Right forelimb (tissue), 1 donor: ENCODE measurements around the gene TEDDM1.

Experiments used
- DNase-seq: peaks from one replicate; pipeline ENCODE4 v3.0.0-alpha.2; 2018

The TEDDM1 gene

GRCh38 chr1:182376936-182377574 is 23.4 kb downstream of the TEDDM1 start:
- DNase-seq, result no peak

GRCh38 chr1:182374101-182374834 is 26.2 kb downstream of the TEDDM1 start:
- no peak for DNase-seq

- no peak for DNase-seq
Measured at GRCh38 chr1:182370532-182370931, 29.9 kb downstream of the TEDDM1 start.

GRCh38 chr1:182368903-182369302 is 31.6 kb downstream of the TEDDM1 start:
- no peak for DNase-seq

DNA sequence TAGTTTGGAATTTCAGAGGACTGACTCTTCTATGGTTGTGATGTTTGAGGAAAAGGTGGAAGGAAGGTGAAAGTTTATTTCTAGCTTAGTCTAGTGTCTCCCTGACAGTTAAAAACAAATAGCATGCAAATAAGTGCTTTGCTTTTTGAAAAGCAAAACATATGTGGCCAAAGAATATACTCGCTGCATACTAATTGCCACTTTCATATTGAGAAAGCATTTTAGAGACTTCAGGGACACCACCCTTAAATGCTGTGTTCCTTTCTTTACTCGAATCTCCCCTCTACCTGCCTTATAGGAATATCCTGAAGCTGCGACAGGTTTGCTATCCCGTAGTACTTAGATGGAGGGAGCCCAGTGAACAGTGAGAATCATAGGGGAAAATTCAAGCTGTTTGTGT is 32.1 kb downstream of the TEDDM1 start:
- no peak for DNase-seq

DNA sequence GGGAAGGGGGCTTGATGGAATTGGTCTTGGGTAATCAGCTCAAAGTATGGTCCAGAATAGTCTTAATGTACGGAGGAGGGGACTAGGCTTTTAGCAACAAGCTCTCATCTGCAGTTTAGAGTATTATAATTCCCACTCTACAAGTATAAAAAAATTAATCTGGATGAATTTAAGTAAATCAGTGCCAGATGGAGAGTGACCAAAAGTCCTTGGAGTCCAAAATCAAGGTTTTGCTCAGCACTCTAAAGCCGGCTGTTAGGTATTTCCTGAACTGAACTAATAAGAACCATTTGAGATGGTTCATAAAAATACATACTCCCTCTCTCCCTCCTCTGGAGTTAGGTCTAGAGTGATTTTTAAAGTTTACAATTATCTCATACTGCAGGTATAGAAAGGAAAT is 32.5 kb downstream of the TEDDM1 start:
- DNase-seq, result no peak

DNA sequence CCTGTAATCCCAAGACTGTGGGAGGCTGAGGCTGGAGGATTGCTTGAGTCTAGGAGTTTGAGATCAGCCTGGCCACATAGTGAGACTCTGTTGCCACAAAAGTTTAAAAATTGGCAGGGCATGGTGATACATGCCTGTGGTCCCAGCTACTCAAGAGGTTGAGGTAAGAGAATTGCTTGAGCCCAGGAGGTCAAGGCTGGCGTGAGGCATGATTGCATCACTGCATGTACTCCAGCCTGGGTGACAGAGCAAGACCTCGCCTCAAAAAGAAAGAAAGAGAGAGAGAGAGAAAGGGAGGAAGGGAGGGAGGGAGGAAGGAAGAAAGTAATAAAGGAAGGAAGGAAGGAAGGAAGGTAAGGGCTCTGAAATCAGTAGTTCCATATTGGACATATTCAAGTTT is 33.9 kb downstream of the TEDDM1 start:
- no peak for DNase-seq

DNA sequence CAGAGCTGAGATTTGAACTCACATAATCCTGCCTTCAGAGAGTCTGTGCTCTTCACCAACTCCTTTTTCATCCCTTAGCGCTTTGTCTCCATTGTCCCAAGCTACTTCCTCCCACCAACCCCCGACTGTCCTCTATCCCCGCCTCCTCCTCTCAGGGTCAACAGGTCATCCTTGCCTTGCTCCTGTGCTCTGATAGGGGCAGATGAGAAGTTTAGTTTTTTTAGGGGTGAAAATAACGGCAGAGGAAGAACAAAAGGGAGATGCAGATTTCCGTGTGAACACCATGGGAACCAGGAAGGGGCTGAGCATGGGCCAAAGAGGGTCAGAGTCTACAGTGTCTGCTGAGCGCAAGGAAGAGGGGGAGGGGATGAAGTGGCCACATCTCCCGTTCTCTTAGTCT is 40.8 kb downstream of the TEDDM1 start:
- DNase-seq, result no peak

- no peak for DNase-seq
Measured at GRCh38 chr1:182357913-182358312, 42.6 kb downstream of the TEDDM1 start.

DNA sequence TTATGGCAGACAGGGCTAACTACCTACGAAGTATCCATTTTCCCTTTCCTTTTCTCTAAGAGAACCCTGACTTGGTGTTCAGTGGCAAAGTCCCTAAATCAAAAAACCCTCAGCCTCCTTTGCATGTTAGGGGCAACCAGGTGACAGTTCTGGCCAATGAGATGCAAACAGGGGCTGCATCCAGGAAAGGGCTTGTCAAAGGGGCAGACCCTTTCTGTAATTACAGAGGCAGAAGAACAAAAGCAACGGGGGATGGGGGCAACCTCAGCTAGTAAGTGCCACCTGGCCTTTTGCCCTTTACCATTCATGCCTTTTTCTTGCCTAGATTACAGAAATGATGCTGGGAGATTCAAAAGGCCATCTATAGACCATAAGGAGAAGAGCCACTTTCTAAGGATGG is 43.3 kb downstream of the TEDDM1 start:
- no peak for DNase-seq

DNA sequence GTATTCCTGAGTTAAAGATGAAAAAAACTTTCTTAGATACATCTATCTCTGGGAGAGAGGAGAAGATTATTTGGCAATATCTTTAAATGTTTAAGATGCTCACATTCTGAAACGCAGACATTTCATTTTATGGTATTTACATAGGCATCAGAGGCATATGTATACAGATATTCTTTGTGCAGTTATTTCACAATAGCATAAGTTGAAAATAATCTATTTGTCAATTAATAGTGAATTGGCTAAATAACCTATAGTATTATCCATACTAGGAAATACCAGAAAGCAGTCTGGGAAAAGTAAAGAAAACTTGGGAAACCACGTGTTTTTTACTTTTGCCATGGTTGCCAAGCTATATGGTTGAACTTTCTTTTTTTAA is 44.8 kb downstream of the TEDDM1 start:
- DNase-seq, result no peak

GRCh38 chr1:182351790-182352364 is 48.6 kb downstream of the TEDDM1 start:
- no peak for DNase-seq

DNA sequence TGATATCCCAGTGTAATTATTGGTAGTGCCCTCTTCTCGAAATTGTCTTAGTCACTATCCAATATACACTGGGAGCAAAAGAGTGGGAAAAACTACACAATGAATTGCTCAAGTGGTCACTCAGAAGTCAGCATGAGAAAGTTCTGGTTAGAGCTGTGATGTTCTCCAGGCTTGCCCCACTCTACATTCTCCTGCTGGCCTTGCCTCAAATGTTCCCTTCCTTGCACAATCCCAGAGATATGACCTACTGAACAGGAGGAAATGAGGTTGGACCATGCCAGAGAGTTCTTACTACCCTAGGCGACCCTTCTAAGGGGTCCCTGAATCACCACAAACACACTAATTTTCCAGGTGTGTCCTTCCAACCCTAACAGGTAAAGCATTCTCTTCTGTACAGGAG is 49.6 kb downstream of the TEDDM1 start:
- no peak for DNase-seq

DNA sequence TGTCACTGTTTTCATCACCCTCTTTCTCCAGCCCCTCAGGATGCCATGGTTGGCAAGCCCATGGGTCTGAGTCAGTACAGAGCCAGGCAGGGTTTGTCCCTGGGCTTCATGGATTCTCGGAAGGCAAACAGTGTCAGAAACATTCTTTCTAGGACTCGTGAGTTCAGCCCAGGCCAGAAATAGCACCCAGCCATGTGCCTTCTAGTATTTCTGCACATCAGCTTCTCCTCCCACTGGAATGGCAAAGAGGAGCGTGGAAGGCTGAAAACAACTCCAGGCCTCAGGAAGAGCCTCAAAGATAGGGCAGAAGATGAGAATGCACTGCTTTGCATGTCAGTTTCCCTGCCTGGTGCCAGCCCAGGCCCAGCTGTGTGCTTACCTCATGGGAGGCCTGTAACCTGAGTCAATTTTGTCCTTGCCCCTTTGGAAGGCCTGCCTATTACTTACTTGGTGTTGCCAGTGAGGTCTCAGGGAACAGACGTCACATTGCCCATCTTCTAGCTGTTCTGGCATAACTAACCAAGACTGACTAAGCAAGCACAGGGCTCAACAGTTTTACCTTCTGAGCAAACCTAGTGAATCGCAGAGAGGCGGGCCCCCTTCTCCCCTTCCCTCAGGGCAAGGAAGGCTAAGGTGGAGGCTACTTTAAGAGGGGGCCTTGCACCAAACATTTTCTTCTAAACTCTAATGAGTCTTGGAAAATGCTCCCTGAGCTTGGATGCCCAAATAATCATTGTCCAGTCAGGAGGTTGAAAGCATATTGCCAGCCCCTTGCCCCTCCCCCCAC is 51.3 kb downstream of the TEDDM1 start:
- DNase-seq, result no peak
